Neutrophil (primary cell): ENCODE results near the gene MYF6.

Experiments
- H3K27ac ChIP-seq: fragments of 200-600 bp; sonication (generic); 2 replicates; pipeline ENCODE4 v1.5.1; 2016; ENCODE audit warnings: mild to moderate bottlenecking, moderate library complexity
- H3K27me3 ChIP-seq: fragments of 200-600 bp; sonication (generic); 2 replicates; pipeline ENCODE4 v1.6.0; 2016; ENCODE audit warnings: mild to moderate bottlenecking
- H3K36me3 ChIP-seq: fragments of 200-600 bp; sonication (generic); 2 replicates; pipeline ENCODE4 v1.5.1; 2017
- H3K4me1 ChIP-seq, 2 experiments: fragments of 200-600 bp in 1 of 2; sonication (generic) in 1 of 2; 1 replicate in 1 of 2; 2 replicates in 1 of 2; pipeline versions ENCODE4 v1.5.1 to v1.6.1; 2013 to 2016; ENCODE audit warnings: low read depth in 1 of 2, low read length in 1 of 2, mild to moderate bottlenecking in 1 of 2, moderate library complexity in 1 of 2; ENCODE audit not compliant: control insufficient read depth in 1 of 2, insufficient read depth in 1 of 2
- H3K4me3 ChIP-seq, 2 experiments: fragments of 200-600 bp in 1 of 2; sonication (generic) in 1 of 2; 1 replicate in 1 of 2; 2 replicates in 1 of 2; pipeline ENCODE4 v1.5.1; 2013 to 2016; ENCODE audit warnings: low read depth in 1 of 2, low read length in 1 of 2, mild to moderate bottlenecking in 1 of 2, moderate library complexity in 1 of 2
- H3K9me3 ChIP-seq: fragments of 200-600 bp; sonication (generic); 2 replicates; pipeline ENCODE4 v1.5.1; 2016
- TF ChIP-seq, protein P1 (sequence below): fragments of 200-600 bp; sonication (generic); IDR thresholded peaks from 2 replicates; pipeline ENCODE4 v1.5.1; 2016; ENCODE audit warnings: antibody characterized with exemption

MYF6 gene

DNA sequence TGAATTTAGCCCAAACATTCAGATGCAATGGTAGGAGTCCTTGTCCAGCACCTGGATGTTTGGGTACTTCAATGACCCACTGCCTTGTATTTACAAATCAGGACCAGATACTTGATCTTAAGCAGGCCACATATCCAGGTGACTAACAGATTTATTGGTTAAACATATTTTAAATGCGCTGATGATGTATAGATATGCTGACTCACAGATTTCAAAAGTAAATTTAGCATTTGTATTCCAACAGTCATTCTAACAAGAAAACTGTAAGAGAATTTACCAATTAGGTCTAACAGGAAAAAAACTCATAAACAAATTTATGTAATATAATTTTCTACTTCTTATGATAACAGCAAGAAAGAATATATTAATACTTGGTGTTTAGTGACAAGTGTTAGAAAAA lies 29.4 kb upstream of the MYF6 start:
- TF ChIP-seq, protein P1, sequence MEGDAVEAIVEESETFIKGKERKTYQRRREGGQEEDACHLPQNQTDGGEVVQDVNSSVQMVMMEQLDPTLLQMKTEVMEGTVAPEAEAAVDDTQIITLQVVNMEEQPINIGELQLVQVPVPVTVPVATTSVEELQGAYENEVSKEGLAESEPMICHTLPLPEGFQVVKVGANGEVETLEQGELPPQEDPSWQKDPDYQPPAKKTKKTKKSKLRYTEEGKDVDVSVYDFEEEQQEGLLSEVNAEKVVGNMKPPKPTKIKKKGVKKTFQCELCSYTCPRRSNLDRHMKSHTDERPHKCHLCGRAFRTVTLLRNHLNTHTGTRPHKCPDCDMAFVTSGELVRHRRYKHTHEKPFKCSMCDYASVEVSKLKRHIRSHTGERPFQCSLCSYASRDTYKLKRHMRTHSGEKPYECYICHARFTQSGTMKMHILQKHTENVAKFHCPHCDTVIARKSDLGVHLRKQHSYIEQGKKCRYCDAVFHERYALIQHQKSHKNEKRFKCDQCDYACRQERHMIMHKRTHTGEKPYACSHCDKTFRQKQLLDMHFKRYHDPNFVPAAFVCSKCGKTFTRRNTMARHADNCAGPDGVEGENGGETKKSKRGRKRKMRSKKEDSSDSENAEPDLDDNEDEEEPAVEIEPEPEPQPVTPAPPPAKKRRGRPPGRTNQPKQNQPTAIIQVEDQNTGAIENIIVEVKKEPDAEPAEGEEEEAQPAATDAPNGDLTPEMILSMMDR: no peak
- no peaks in the 10 kb centered on the region for H3K36me3 ChIP-seq
- H3K4me1 ChIP-seq: no peaks in the 10 kb centered on the region
- H3K9me3 ChIP-seq: no peaks in the 10 kb centered on the region
- no peaks in the 10 kb centered on the region for H3K27me3 ChIP-seq
- H3K27ac ChIP-seq: no peak overlapping the region
- H3K4me3 ChIP-seq: no peak overlapping the region

DNA sequence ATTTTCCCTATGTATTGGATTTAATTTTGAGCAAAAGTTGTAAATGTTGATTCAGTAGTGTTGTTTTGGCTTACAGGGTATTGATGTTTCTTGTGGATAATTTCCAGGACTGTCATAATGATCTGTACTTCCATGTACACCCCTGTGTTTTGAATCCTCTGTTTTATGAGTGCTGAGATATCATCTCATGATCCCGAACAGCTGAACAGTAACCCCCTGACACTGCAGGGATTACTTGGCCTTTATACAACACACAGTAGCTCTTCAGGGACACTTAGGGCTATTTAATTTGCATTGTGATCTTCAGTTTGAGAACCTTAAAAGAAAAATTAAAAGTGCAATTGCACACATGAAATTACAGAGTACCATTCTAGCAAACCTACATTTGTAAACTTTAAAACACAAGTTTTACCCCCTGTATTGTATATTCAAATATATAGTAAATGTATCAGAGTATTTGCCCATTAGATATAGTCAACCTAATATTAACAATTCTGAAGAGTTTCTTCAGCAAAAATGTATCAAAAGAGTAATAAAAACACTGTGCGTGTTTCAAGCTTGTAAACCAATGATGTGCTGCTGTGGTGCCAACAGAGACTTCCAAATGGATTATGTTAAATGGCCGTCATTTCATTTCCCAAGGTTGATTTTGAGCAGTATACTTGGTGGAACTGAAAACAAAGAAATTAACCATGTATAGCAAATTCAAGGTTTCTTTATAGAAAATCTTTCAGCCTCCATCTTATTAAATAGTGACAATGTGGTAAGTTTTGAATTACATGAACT lies 27.9 kb upstream of the MYF6 start:
- H3K4me1 ChIP-seq: no peaks in the 10 kb centered on the region
- no peaks in the 10 kb centered on the region for H3K9me3 ChIP-seq
- H3K27ac ChIP-seq: no peak overlapping the region
- TF ChIP-seq, protein P1: no peak
- H3K27me3 ChIP-seq: no peaks in the 10 kb centered on the region
- no peaks in the 10 kb centered on the region for H3K36me3 ChIP-seq
- no peak overlapping the region for H3K4me3 ChIP-seq

DNA sequence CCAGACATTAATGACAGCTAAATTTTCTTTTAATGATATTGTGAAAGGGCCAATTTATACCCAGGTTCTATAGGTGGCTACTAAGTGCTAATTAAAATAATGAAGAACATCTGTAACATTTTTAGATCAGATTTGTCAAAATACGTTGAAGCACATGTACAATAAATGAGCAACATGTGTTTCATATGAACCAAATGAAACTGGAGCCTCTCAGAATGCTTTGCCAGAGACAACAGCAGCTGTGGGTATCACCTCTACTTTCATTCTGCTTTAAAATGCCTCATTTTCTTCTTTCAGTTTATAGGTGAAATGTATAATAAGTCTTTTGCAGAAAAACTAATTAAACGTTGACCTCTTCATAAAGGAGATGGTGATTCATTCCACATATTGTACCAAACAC lies 26.1 kb upstream of the MYF6 start:
- Histone ChIP-seq H3K36me3 (no peaks in the 10 kb centered on the region), H3K27ac (no peak overlapping the region), H3K4me1 (no peaks in the 10 kb centered on the region), H3K27me3 (no peaks in the 10 kb centered on the region), H3K4me3 (no peak overlapping the region), H3K9me3 (no peaks in the 10 kb centered on the region)
- TF ChIP-seq, protein P1: no peak

- TF ChIP-seq, protein P1: no peak
- no peak overlapping the region for H3K27ac ChIP-seq
- no peaks in the 10 kb centered on the region for H3K9me3 ChIP-seq
- no peaks in the 10 kb centered on the region for H3K27me3 ChIP-seq
- no peaks in the 10 kb centered on the region for H3K4me1 ChIP-seq
- H3K4me3 ChIP-seq: no peak overlapping the region
- no peaks in the 10 kb centered on the region for H3K36me3 ChIP-seq
Measured at GRCh38 chr12:80681786-80682185, 25.6 kb upstream of the MYF6 start.

DNA sequence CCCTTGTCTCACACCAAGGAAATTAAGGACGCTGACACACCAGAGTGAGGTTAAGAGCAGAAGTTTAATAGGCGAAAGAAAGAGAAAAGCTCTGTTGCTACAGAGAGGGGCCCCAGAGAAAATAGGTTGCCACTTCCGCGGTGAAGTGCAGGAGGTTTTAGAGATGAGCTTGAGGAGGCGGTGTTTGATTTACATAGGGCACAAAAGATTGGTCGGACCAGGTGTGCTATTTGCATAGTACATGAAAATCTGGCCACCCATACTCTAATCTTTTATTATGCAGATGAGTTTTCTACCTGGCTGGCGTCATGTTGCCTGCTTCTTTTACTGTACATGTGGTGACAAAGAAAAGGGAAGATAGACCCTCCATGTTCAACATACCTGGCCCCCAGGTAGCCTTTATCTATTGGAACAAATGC lies 23.3 kb upstream of the MYF6 start:
- Histone ChIP-seq H3K36me3 (no peaks in the 10 kb centered on the region), H3K9me3 (no peaks in the 10 kb centered on the region), H3K27me3 (no peaks in the 10 kb centered on the region), H3K4me1 (no peaks in the 10 kb centered on the region), H3K4me3 (no peak overlapping the region), H3K27ac (no peak overlapping the region)
- TF ChIP-seq, protein P1: no peak
